Esophagus squamous epithelium (tissue), 5 donors: Measurements from ENCODE around the gene ZNF496. TPM values are rescaled to one million over a fixed set of nuclear protein-coding genes. Genes with fewer than 3 reads are reported as not detected.

Experiments used
- DNase-seq: peaks from one replicate; lab custom pipeline; 2025; lab: John Stamatoyannopoulos, UW
- H3K27ac ChIP-seq, 4 donors: fragments of 200-600 bp; sonication (generic); one replicate each; pipeline ENCODE4 v1.5.1; 2016 to 2019; ENCODE audit warnings: mild to moderate bottlenecking in 1 of 4
- H3K27me3 ChIP-seq, 4 donors: fragments of 200-600 bp; sonication (generic); 1 replicate in 3 of 4; 2 replicates in 1 of 4; pipeline versions ENCODE4 v1.5.1 to v1.6.0; 2017 to 2021; ENCODE audit warnings: antibody characterized with exemption in 1 of 4
- H3K36me3 ChIP-seq, 3 donors: fragments of 200-600 bp; sonication (generic); one replicate each; pipeline ENCODE4 v1.5.1; 2016 to 2019
- H3K4me1 ChIP-seq, 3 donors: fragments of 200-600 bp; sonication (generic); one replicate each; pipeline ENCODE4 v1.5.1; 2017 to 2019
- H3K4me3 ChIP-seq, 4 donors: fragments of 200-600 bp; sonication (generic); 1 replicate in 3 of 4; 2 replicates in 1 of 4; pipeline ENCODE4 v1.5.1; 2016 to 2019; ENCODE audit warnings: mild to moderate bottlenecking in 2 of 4, moderate library complexity in 1 of 4
- H3K9me3 ChIP-seq, 3 donors: fragments of 200-600 bp; sonication (generic); one replicate each; pipeline ENCODE4 v1.5.1; 2016 to 2019
- CTCF ChIP-seq, 6 experiments: fragments of 450-650 bp in 4 of 6; fragments of 200-600 bp in 2 of 6; sonication (generic) in 2 of 6; IDR thresholded peaks; one replicate each; pipeline ENCODE4 v1.5.1; 2016 to 2019; ENCODE audit warnings: antibody characterized with exemption in 6 of 6, mild to moderate bottlenecking in 4 of 6, moderate library complexity in 4 of 6
- POLR2A ChIP-seq, 4 donors: fragments of 450-650 bp; IDR thresholded peaks; one replicate each; pipeline ENCODE4 v1.6.1; 2017; ENCODE audit warnings: antibody characterized with exemption in 4 of 4, mild to moderate bottlenecking in 4 of 4, moderate library complexity in 3 of 4
- WGBS, 2 donors: methylation state at CpG; one replicate each; pipeline ENCODE4 v1.1.5; 2018; 5-methylcytosine and 5-hydroxymethylcytosine counted together
- intact Hi-C: fragments of 100-400 bp; cut with DNase I; formaldehyde crosslinking; loops from one replicate; pipeline ENCODE4 v1.15.0; 2022
- total RNA-seq, 4 donors: library from RNA; depleted of rRNA; stranded (reverse); fragments of >200 nt; gene quantifications; one replicate each; pipeline ENCODE4 v1.1.0, GENCODE V29; 2016
- donor health status: DM: yes; HTN: yes; CAD: no.

ZNF496 gene
- total RNA-seq, 4 donors from 2014 or later = 8.9 to 21.2 (median 9.5) TPM

GRCh38 chr1:247332623-247333361 is 1.1 kb upstream of the ZNF496 start:
- H3K36me3 ChIP-seq = peaks cover 0 to 20% (median 0%) of the 10 kb centered on the region in 3 donors
- H3K4me3 ChIP-seq = peak overlapping the region; percentile 77 to 97 (median 96)
- no peaks in the 10 kb centered on the region for H3K9me3 ChIP-seq
- TF ChIP-seq CTCF (IDR thresholded peaks at IDR 0.05) = no peak
- no peak for TF ChIP-seq POLR2A (IDR thresholded peaks at IDR 0.05)
- no peaks in the 10 kb centered on the region for H3K27me3 ChIP-seq
- WGBS, 2 donors = 23 to 34% methylated on average over 10 to 18 of the region's 28 CpGs
- H3K4me1 ChIP-seq = peaks cover 11 to 42% (median 21%) of the 10 kb centered on the region in 3 donors
- H3K27ac ChIP-seq = peak overlapping the region; percentile 87 to 95 (median 92)
- intact Hi-C loops = no loop called here
- no peak for DNase-seq

GRCh38 chr1:247332215-247332622 is 552 bp upstream of the ZNF496 start:
- TF ChIP-seq CTCF (IDR thresholded peaks at IDR 0.05) (no peak), POLR2A (IDR thresholded peaks at IDR 0.05) (no peak)
- no peaks in the 10 kb centered on the region for H3K9me3 ChIP-seq
- peak overlapping the region; percentile 77 to 97 (median 96) for H3K4me3 ChIP-seq
- H3K4me1 ChIP-seq = peaks cover 11 to 42% (median 21%) of the 10 kb centered on the region in 3 donors
- no peaks in the 10 kb centered on the region for H3K27me3 ChIP-seq
- peak overlapping the region; percentile 87 to 95 (median 92) for H3K27ac ChIP-seq
- H3K36me3 ChIP-seq = peaks cover 0 to 25% (median 0%) of the 10 kb centered on the region in 3 donors
- peak; percentile 24 for DNase-seq
- intact Hi-C loops = no loop called here
- WGBS, 2 donors = 2% methylated on average over 7 of the region's 38 CpGs; no CpG with 5 or more reads in 1 of the 2 donors

GRCh38 chr1:247331172-247331524 is 519 bp downstream of the ZNF496 start:
- Histone ChIP-seq H3K27ac (peak overlapping the region; percentile 87 to 95 (median 92)), H3K36me3 (peaks cover 0 to 31% (median 0%) of the 10 kb centered on the region in 3 donors), H3K4me1 (peaks cover 11 to 42% (median 21%) of the 10 kb centered on the region in 3 donors), H3K27me3 (no peaks in the 10 kb centered on the region), H3K4me3 (peak overlapping the region; percentile 77 to 97 (median 96)), H3K9me3 (no peaks in the 10 kb centered on the region)
- WGBS, 2 donors = 0% methylated on average over 13 of the region's 36 CpGs; no CpG with 5 or more reads in 1 of the 2 donors
- intact Hi-C loops = no loop called here
- TF ChIP-seq POLR2A (IDR thresholded peaks at IDR 0.05) = peak in 3 of 4 donors; percentile 33 to 74 (median 47)
- no peak for TF ChIP-seq CTCF (IDR thresholded peaks at IDR 0.05)
- no peak for DNase-seq

GRCh38 chr1:247330548-247331171 is 1.0 kb downstream of the ZNF496 start:
- peak overlapping the region; percentile 77 to 97 (median 96) for H3K4me3 ChIP-seq
- peaks cover 0 to 31% (median 0%) of the 10 kb centered on the region in 3 donors for H3K36me3 ChIP-seq
- TF ChIP-seq POLR2A (IDR thresholded peaks at IDR 0.05) = no peak
- no peak for TF ChIP-seq CTCF (IDR thresholded peaks at IDR 0.05)
- WGBS, 2 donors = 8 to 47% methylated on average over 2 to 13 of the region's 37 CpGs
- H3K4me1 ChIP-seq = peaks cover 11 to 41% (median 21%) of the 10 kb centered on the region in 3 donors
- intact Hi-C loops = no loop called here
- no peak for DNase-seq
- H3K9me3 ChIP-seq = no peaks in the 10 kb centered on the region
- H3K27ac ChIP-seq = peak overlapping the region; percentile 87 to 95 (median 92)
- no peaks in the 10 kb centered on the region for H3K27me3 ChIP-seq
